Esophagus (tissue), 2 donors: ENCODE data around the gene MPG. TPM values are rescaled to one million over a fixed set of nuclear protein-coding genes. Genes with fewer than 3 reads are reported as not detected.
"Not testable (repeated sequence)": the region's sequence is repeated elsewhere in the genome, so short reads cannot be mapped to it uniquely, and the experiment has no call there.

ENCODE experiments used
- H3K27ac ChIP-seq, 2 donors: one replicate each; pipeline ENCODE4 v1.5.1; 2013; ENCODE audit warnings: low read depth in 2 of 2, mild to moderate bottlenecking in 2 of 2, inconsistent platforms in 1 of 2, low read length in 1 of 2, moderate library complexity in 1 of 2
- H3K27me3 ChIP-seq, 2 donors: one replicate each; pipeline ENCODE4 v1.6.1; 2013; ENCODE audit warnings: low read length in 2 of 2, control low read depth in 1 of 2, mild to moderate bottlenecking in 1 of 2; ENCODE audit not compliant: insufficient read depth in 2 of 2, control insufficient read depth in 1 of 2
- H3K36me3 ChIP-seq, 2 donors: one replicate each; pipeline ENCODE4 v1.6.1; 2013; ENCODE audit warnings: low read length in 1 of 2; ENCODE audit not compliant: control insufficient read depth in 2 of 2, insufficient read depth in 2 of 2
- H3K4me1 ChIP-seq, 2 donors: one replicate each; pipeline ENCODE4 v1.6.1; 2013; ENCODE audit warnings: low read length in 1 of 2; ENCODE audit not compliant: control insufficient read depth in 2 of 2, insufficient read depth in 2 of 2
- H3K4me3 ChIP-seq, 2 donors: one replicate each; pipeline ENCODE4 v1.5.1; 2013; ENCODE audit warnings: low read length in 2 of 2, mild to moderate bottlenecking in 2 of 2, low read depth in 1 of 2, moderate library complexity in 1 of 2
- H3K9me3 ChIP-seq, 2 donors: one replicate each; pipeline ENCODE4 v1.6.1; 2013; ENCODE audit warnings: mild to moderate bottlenecking in 2 of 2, low read depth in 1 of 2, low read length in 1 of 2, moderate library complexity in 1 of 2; ENCODE audit not compliant: control insufficient read depth in 2 of 2, insufficient read depth in 1 of 2
- WGBS, 2 donors: extraction: QIAGEN DNeasy Blood & Tissue Kit; methylation state at CpG; one replicate each; pipeline ENCODE4 v1.1.7; 2013; 5-methylcytosine and 5-hydroxymethylcytosine counted together
- polyA plus RNA-seq, 2 donors: library from polyadenylated mRNA; stranded (reverse); fragments of 200-250 nt; gene quantifications; one replicate each; pipeline ENCODE4 v1.2.3, GENCODE V29; 2013
- donor health status: healthy with polysubstance abuse.
- donor health status: Bipolar disorder and iron deficiency.

MPG gene, protein sequence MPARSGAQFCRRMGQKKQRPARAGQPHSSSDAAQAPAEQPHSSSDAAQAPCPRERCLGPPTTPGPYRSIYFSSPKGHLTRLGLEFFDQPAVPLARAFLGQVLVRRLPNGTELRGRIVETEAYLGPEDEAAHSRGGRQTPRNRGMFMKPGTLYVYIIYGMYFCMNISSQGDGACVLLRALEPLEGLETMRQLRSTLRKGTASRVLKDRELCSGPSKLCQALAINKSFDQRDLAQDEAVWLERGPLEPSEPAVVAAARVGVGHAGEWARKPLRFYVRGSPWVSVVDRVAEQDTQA
- polyA plus RNA-seq = 10 to 100 TPM; 42.3 to 45.3 TPM

DNA sequence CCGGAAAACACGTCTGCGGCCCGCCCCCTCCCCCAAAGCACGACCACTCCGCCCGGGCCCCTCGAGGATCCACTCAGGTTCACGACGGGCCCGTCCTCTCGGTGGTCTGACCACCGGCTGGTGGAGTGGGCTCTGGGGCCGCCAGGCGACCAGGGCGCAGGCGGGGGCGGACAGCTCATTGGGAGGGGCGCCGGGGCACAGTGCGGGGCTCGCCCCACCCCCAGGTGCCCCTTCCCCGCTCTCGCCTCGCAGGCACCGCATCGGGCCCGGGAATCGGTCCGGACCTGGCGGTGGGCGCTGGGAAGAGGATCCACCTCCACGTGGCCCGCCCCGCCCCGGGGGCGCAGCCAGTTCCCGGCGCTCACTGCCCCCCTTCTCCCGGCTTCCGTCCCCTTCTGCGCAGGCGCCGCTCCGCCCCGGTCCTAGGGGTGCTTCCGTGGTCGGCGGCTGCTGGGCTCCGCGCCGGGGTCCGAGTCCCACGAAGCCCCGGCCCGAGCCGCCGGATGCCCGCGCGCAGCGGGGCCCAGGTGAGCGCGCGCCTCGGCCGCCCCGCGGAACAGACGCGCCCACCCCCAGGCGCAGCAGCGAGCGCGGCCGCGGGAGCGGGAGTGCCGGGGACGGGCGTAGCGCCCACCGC lies at the start of gene MPG:
MPG (plus strand) TSS at position 419 of the 637 bp plus-strand sequence; CDS start at position 504, 85 bp downstream.
- Histone ChIP-seq H3K4me3 (peak within 1 kb of the TSS; percentile 76 to 88), H3K27me3 (no peaks in the 10 kb centered on the region), H3K4me1 (peaks cover 21 to 43% of the 10 kb centered on the region in 2 donors), H3K27ac (peak within 1 kb of the TSS; percentile 87 to 93), H3K36me3 (peaks cover 0 to 16% of the 10 kb centered on the region in 2 donors), H3K9me3 (no peaks in the 10 kb centered on the region)
- WGBS, 2 donors = 0 to 1% methylated on average over 61 to 83 of the region's 83 CpGs

DNA sequence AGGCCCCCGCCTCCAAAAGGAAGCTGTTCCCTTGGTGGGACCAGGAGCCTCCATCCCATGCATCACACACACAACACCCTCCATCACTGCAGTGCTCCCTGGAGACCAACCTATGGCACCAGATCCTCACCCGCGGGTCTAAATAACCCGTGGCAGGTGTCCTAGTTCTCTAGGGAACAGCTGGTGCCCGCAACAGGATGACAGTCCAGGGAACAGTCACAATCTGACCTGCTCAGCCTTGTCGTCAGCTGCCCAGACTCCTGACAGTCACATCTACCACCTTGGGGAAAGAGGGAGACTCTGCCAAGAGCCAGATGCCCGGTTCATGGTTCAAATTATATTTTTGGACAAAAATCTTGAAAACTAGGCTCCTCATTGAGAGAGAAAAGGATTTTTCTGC lies 47.4 kb upstream of the MPG start:
- H3K9me3 ChIP-seq, H3K27me3 ChIP-seq, H3K4me1 ChIP-seq, H3K36me3 ChIP-seq, H3K27ac ChIP-seq, H3K4me3 ChIP-seq: not testable (repeated sequence)
- WGBS, 2 donors = 61 to 71% methylated on average over 4 to 6 of the region's 7 CpGs

DNA sequence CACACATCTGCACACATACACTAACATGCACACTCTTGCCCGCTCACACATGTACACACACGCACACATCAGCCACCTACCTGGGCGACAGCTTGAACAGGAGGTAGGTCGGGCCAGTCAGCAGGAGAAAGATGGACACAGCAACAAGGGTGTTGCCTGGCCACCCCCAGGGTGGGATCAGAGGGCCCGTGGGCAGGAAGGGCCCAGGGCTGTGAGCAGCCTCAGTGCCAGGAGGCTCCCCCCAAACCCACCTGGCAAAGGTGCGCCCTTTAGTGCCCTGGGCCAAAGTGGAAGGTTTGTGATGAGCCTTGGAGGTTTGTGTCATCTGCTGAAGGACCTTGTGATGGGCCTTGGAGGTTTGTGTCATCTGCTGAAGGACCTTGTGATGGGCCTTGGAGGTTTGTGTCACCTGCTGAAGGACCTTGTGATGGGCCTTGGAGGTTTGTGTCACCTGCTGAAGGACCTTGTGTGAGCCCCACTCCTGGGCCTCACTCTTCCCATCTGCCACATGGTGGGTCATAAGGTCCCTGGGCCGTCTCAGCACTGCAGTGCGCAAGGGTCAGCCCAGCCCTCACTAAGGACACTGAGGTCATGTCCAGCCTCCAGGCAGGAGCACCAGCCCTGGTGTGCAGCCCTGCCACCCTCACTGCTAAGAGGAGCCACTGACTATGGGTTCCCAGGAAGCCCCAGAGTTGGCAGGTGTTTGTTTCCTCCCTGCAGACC lies 44.7 kb upstream of the MPG start:
- not testable (repeated sequence) for H3K27ac ChIP-seq, H3K9me3 ChIP-seq, H3K27me3 ChIP-seq, H3K4me3 ChIP-seq, H3K4me1 ChIP-seq, H3K36me3 ChIP-seq
- WGBS, 2 donors = 79 to 82% methylated on average over 4 to 5 of the region's 8 CpGs

DNA sequence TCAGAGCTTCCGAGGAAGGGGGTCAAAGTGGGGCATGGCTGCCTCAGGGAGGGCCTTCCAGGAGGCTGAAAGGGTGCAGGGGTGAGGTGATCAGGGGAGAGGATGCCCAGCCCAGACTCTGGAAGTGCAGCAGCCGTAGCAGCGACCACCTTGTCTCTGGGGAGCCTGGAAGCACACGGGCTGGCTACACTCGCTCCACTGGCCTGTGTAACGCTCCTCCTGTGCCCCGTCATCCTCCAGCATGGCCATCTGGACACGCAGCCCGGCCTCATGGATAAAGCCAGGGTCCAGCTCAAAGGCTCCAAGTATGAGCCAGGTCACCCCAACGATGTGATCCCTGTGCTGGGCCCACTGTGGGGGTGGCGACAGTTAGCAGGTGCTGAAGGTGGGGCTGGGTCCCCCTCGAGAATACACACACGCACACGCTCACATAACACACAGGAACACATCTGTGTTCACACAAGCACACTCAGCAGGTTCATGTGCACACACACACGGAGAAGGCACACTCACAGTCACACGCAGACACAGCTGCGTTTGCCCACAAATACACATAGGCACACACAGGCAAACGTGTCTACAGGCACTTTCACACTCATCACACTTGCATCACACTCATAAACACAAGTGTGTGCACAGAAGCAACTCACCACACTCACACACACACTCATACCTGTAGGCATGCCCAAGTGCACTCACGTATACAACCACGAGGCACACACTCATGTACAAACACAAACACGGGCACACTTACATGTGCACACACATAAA lies 44.0 kb upstream of the MPG start:
- Histone ChIP-seq H3K36me3 (no peaks in the 10 kb centered on the region), H3K9me3 (no peaks in the 10 kb centered on the region), H3K4me3 (no peak overlapping the region), H3K27ac (no peak overlapping the region), H3K27me3 (no peaks in the 10 kb centered on the region), H3K4me1 (peaks cover 0 to 6% of the 10 kb centered on the region in 2 donors)
- WGBS, 2 donors = 85 to 87% methylated on average over 21 of the region's 21 CpGs

DNA sequence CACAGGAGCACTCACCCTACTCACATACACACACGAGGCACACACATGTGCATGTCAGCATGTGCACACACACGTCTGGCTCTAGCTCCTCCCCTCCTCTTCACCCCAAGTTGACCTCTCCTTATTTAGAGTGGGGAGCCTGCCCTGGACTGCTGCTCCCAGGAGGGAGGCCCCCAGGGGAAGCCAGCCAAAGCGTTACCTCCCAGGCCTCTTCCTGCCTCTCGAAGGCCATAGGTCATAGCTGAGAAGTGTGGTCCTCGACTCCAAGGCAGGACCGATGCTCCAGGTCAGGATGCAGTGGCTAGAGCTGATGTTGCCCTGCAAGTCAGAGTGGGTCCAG lies 43.4 kb upstream of the MPG start:
- H3K4me1 ChIP-seq = peaks cover 0 to 9% of the 10 kb centered on the region in 2 donors
- H3K9me3 ChIP-seq = no peaks in the 10 kb centered on the region
- H3K4me3 ChIP-seq = no peak overlapping the region
- H3K36me3 ChIP-seq = no peaks in the 10 kb centered on the region
- WGBS, 2 donors = 56 to 57% methylated on average over 6 of the region's 6 CpGs
- no peak overlapping the region for H3K27ac ChIP-seq
- H3K27me3 ChIP-seq = no peaks in the 10 kb centered on the region

DNA sequence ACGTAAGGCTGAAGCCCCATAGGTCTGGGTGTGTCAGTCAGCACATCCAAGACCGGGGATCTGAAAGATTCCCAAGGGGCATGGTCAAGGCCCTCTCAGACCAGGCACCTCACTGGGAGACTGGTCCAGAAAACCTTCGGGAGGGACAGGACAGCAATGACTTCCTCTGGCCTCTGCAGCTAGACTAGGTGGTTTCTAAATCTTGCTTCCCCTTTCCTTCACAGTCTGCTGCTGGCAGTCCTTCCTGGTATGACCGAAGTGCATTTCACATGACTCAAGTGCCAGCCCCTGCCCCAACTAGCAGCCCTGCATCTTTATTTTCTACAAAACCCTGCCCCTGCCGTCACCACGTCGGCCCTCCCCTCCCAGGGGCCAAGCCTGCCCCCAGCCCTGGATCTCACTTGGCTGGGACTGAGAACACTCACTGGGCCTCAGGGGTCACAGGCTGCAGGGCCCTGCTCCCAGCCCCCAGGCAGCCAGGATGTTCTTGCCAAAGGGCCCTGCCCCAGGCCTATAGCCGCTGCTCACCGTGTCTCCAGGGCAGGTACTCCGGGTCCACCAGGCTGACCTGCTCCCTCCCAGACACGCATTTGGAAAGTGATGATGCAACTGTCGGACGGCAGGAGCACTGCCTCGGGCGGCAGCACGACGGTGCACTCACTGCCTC lies 42.9 kb upstream of the MPG start:
- H3K36me3 ChIP-seq = no peaks in the 10 kb centered on the region
- WGBS, 2 donors = 74 to 80% methylated on average over 17 of the region's 17 CpGs

DNA sequence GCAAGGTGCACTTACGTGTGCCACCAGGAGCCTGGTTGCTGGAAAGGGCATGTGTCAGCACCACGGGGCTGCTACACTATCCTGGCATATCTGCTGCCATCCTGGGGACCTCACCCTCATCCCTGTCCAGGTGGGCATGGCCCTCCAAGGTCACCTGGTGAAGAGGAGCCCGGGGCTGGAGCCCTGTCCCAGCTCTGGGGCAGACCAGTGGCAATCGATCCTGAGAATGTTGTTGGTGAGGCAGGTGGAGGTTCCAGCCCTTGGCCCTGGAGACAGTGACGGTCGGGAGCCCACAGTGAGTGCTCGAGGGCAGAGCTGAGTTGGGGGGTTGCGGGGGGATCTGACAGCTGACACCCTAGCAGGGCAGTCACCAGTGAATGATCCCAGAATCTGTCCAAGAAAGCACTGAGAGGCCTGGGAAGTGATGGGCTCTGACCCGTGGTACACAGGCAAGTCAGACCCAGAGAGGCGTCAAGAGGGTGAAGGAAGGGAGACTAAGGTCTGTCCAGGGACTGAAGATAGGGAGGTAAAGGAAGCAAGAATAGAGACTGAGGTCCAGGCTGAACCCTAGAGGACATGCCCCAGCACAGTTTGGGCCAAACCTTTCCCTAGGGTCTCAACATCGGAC lies 42.2 kb upstream of the MPG start:
- Histone ChIP-seq H3K36me3 (no peaks in the 10 kb centered on the region), H3K4me3 (no peak overlapping the region), H3K27ac (no peak overlapping the region), H3K27me3 (no peaks in the 10 kb centered on the region), H3K9me3 (no peaks in the 10 kb centered on the region), H3K4me1 (peaks cover 0 to 9% of the 10 kb centered on the region in 2 donors)
- WGBS, 2 donors = 89% methylated on average over 10 to 11 of the region's 11 CpGs

More for the DNA sequence above, 42.9 kb upstream of the MPG start:
- Histone ChIP-seq H3K27me3 (no peaks in the 10 kb centered on the region), H3K9me3 (no peaks in the 10 kb centered on the region), H3K4me1 (peaks cover 0 to 9% of the 10 kb centered on the region in 2 donors), H3K4me3 (no peak overlapping the region), H3K27ac (no peak overlapping the region)

DNA sequence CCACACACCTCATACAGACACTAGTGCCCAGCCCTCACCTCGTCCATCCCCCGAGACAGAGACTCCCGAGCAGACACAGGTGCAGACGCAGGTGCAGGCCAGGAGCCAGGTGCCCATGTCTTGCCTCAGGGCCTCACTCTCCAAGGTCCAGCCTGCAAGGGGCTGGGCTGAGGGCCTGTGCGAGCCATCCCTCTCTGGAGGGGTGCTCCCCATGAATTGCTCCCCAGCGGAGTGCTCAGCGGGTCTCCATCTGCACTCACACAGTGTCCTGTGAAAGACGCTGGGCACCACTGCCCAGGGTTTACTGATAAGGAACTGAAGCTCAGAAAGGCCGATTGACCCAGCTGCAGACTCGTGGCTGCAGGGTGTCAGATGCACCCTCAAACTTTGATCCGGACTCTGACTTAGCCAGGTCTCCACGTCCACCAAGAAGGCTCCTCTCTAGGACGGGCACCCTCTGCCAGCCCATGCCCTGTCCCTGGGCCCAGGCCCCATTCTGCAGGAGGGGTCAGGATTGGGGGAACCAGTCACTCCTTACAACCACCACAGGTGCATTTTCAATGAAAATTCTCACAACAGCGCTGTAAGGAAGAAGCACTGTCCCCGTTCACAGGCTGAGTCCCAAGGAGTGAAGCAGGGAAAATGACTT lies 41.6 kb upstream of the MPG start:
- Histone ChIP-seq H3K36me3 (no peaks in the 10 kb centered on the region), H3K27ac (no peak overlapping the region), H3K9me3 (no peaks in the 10 kb centered on the region), H3K4me3 (no peak overlapping the region), H3K27me3 (no peaks in the 10 kb centered on the region), H3K4me1 (peaks cover 0 to 9% of the 10 kb centered on the region in 2 donors)
- 82 to 88% methylated on average over 15 of the region's 15 CpGs for WGBS, 2 donors
